OCI-LY3 (cell line): ENCODE data around the gene COPS7A.

Source experiments
- H2AFZ ChIP-seq: fragments of 200-600, 300-600 bp; shearing (Covaris generic); 2 replicates; pipeline ENCODE4 v1.6.0; 2014; ENCODE audit warnings: antibody characterized with exemption, low read depth, low read length
- H3K27ac ChIP-seq: fragments of 200-600, 300-600 bp; sonication (generic); 2 replicates; pipeline ENCODE4 v1.5.1; 2014; ENCODE audit warnings: mild to moderate bottlenecking, low read length, moderate library complexity, mixed read lengths
- H3K27me3 ChIP-seq: fragments of 200-600, 300-600 bp; sonication (generic); 2 replicates; pipeline ENCODE4 v1.6.1; 2014; ENCODE audit warnings: low read depth, low read length, mixed read lengths
- H3K36me3 ChIP-seq: fragments of 200-600, 300-600 bp; sonication (generic); replicated peaks from 2 replicates; pipeline ENCODE3; 2014; ENCODE audit warnings: low read depth, low read length, mixed read lengths
- H3K4me1 ChIP-seq: fragments of 300-600, 200-600 bp; sonication (generic); 2 replicates; pipeline ENCODE4 v1.6.1; 2014; ENCODE audit warnings: low read length, mixed read lengths
- H3K4me2 ChIP-seq: fragments of 200-600, 300-600 bp; sonication (generic); 2 replicates; pipeline ENCODE4 v1.6.1; 2014; ENCODE audit warnings: low read length, mixed read lengths
- H3K4me3 ChIP-seq: fragments of 300-600, 200-600 bp; sonication (generic); 2 replicates; pipeline ENCODE4 v1.5.1; 2014; ENCODE audit warnings: antibody characterized with exemption, mild to moderate bottlenecking, low read length, moderate library complexity
- H3K79me2 ChIP-seq: fragments of 300-600, 200-600 bp; shearing (Covaris generic); 2 replicates; pipeline ENCODE4 v1.6.1; 2014; ENCODE audit warnings: mild to moderate bottlenecking, low read length, mixed read lengths
- H3K9ac ChIP-seq: fragments of 300-600, 200-600 bp; shearing (Covaris generic); 2 replicates; pipeline ENCODE4 v1.6.0; 2014; ENCODE audit warnings: mild to moderate bottlenecking, low read length, moderate library complexity
- H3K9me3 ChIP-seq: fragments of 200-600, 300-600 bp; shearing (Covaris generic); 2 replicates; pipeline ENCODE4 v1.6.1; 2014; ENCODE audit warnings: low read length, mixed read lengths; ENCODE audit not compliant: insufficient read depth
- H4K20me1 ChIP-seq: fragments of 200-600, 300-600 bp; sonication (generic); 2 replicates; pipeline ENCODE4 v1.6.1; 2016; ENCODE audit warnings: low read length, mixed read lengths; ENCODE audit not compliant: insufficient read depth
- EZH2phosphoT487 ChIP-seq: fragments of 200-600 bp; shearing (Covaris generic); IDR thresholded peaks from 2 replicates; pipeline ENCODE4 v1.6.1; 2018; ENCODE audit warnings: antibody characterized with exemption, mixed run types, low read depth
- TF ChIP-seq, protein P1 (sequence below): fragments of 200-600, 300-600 bp; sonication (generic); IDR thresholded peaks from 2 replicates; pipeline ENCODE4 v1.5.1; 2014; ENCODE audit warnings: antibody characterized with exemption, low read length, low read depth

Gene COPS7A

DNA sequence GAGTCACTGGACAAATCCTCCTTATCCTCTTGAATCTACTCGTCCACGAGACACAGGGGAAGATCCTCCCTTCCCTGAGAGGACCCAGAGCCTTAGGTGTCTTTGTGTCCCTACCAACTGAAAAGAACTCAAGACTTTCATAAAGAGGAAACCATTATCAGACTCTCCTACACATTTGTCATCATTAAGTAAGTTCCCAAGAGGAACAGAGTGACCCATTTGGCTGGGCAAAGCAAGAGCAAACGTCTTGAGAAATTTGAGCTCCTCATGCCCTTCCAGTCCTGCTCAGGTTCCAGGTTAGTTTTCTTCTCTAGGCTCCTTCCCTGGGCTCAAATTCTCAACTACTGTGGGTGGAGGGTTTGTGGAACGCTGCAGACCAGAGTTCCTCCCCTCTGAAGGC is 23.4 kb downstream of the COPS7A start:
- peaks cover 7% of the 10 kb centered on the region for H3K79me2 ChIP-seq
- no peak overlapping the region for H3K27ac ChIP-seq
- TF ChIP-seq EZH2phosphoT487 = no peak
- no peaks in the 10 kb centered on the region for H3K27me3 ChIP-seq
- H4K20me1 ChIP-seq = no peaks in the 10 kb centered on the region
- no peak overlapping the region for H2AFZ ChIP-seq
- peaks cover 17% of the 10 kb centered on the region for H3K4me1 ChIP-seq
- H3K4me3 ChIP-seq = no peak overlapping the region
- H3K9me3 ChIP-seq = no peaks in the 10 kb centered on the region
- H3K9ac ChIP-seq = no peak overlapping the region
- peaks cover 63% of the 10 kb centered on the region for H3K36me3 ChIP-seq
- no peak overlapping the region for H3K4me2 ChIP-seq

DNA sequence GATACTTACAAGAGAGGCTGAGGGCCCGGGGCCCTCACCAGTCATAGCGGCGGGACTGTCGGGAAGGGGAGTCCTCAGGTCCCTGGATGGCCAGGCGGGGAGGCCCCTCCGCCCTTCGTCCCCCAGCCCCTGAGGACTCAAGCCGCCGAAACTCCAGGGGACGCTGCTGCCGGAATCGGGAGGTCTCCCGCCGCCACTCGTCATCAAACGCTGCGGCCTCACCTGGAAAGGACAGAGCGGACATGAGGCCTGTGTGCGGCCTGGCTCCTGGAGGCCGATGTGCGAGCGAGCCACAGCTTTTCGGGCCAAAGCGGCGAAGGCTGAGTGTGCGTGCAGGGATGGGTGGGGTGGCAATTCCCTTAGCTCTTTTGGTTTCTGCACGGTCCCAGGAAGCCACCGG is 24.9 kb downstream of the COPS7A start:
- no peak overlapping the region for H3K9ac ChIP-seq
- H3K27ac ChIP-seq = no peak overlapping the region
- peaks cover 13% of the 10 kb centered on the region for H3K79me2 ChIP-seq
- H3K27me3 ChIP-seq = no peaks in the 10 kb centered on the region
- H3K4me1 ChIP-seq = peaks cover 20% of the 10 kb centered on the region
- H3K9me3 ChIP-seq = no peaks in the 10 kb centered on the region
- H2AFZ ChIP-seq = no peak overlapping the region
- peaks cover 63% of the 10 kb centered on the region for H3K36me3 ChIP-seq
- TF ChIP-seq EZH2phosphoT487 = no peak
- TF ChIP-seq, protein P1, sequence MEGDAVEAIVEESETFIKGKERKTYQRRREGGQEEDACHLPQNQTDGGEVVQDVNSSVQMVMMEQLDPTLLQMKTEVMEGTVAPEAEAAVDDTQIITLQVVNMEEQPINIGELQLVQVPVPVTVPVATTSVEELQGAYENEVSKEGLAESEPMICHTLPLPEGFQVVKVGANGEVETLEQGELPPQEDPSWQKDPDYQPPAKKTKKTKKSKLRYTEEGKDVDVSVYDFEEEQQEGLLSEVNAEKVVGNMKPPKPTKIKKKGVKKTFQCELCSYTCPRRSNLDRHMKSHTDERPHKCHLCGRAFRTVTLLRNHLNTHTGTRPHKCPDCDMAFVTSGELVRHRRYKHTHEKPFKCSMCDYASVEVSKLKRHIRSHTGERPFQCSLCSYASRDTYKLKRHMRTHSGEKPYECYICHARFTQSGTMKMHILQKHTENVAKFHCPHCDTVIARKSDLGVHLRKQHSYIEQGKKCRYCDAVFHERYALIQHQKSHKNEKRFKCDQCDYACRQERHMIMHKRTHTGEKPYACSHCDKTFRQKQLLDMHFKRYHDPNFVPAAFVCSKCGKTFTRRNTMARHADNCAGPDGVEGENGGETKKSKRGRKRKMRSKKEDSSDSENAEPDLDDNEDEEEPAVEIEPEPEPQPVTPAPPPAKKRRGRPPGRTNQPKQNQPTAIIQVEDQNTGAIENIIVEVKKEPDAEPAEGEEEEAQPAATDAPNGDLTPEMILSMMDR = no peak
- H3K4me2 ChIP-seq = no peak overlapping the region
- no peaks in the 10 kb centered on the region for H4K20me1 ChIP-seq
- H3K4me3 ChIP-seq = no peak overlapping the region

DNA sequence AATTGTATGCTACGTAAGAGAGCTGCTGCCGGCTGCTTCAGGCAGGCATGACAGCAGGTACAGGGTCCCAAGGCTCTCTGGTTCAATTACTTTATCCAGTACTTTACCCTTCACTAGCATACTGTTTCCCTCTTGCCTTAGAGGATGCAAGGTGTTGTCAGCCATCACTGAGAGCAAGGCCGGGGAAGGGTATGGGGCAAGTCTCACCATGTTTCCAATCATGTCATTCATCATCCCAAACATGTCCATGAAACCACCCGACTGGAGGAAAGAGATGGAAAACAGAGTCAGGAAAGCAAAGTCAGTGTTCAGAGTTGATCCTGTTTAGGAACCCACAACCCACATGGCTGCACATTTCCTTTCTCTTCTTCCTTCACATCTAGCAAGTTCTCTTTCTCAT is 26.7 kb downstream of the COPS7A start:
- no peak overlapping the region for H3K27ac ChIP-seq
- no peaks in the 10 kb centered on the region for H3K9me3 ChIP-seq
- no peaks in the 10 kb centered on the region for H3K27me3 ChIP-seq
- H3K4me3 ChIP-seq = no peak overlapping the region
- H3K4me2 ChIP-seq = no peak overlapping the region
- peaks cover 21% of the 10 kb centered on the region for H3K4me1 ChIP-seq
- no peak overlapping the region for H2AFZ ChIP-seq
- peaks cover 13% of the 10 kb centered on the region for H3K79me2 ChIP-seq
- H3K36me3 ChIP-seq = peaks cover 51% of the 10 kb centered on the region
- no peak for TF ChIP-seq EZH2phosphoT487
- TF ChIP-seq, protein P1 = no peak
- no peaks in the 10 kb centered on the region for H4K20me1 ChIP-seq
- H3K9ac ChIP-seq = no peak overlapping the region

DNA sequence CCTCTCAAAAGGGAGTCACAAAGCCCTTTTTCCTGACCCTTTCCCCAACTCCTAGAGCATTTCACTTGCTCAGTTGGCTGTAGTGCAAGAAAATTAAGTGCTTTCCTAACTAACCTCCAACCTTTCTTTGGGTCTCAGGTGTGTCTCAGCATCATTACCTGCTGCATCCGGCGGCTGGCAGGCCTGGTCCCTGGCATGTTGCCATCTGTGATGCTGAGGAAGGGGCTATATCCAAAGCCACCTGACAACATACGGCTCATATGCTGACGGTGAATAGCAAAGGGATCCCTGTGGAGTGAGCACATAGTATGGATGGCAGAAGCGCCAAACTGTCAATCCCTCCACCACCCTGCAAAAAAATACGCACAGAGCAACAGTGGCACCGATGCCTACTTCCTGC is 27.9 kb downstream of the COPS7A start:
- Histone ChIP-seq H3K4me3 (peak overlapping the region; percentile 81), H2AFZ (no peak overlapping the region), H3K9me3 (no peaks in the 10 kb centered on the region), H4K20me1 (no peaks in the 10 kb centered on the region), H3K27ac (no peak overlapping the region), H3K4me1 (peaks cover 13% of the 10 kb centered on the region), H3K4me2 (peak overlapping the region; percentile 69), H3K9ac (peak overlapping the region; percentile 94), H3K36me3 (peaks cover 43% of the 10 kb centered on the region), H3K79me2 (peaks cover 13% of the 10 kb centered on the region), H3K27me3 (no peaks in the 10 kb centered on the region)
- no peak for TF ChIP-seq EZH2phosphoT487
- TF ChIP-seq, protein P1 = no peak
